Brain microvascular endothelial cell (primary cell): ENCODE results near the gene DHX16.

Source experiments
- DNase-seq: peaks from one replicate; pipeline ENCODE4 v3.0.0-alpha.2; 2020
- H3K27ac ChIP-seq: fragments of 250-450 bp; sonication (Bioruptor Pico); 2 replicates; pipeline ENCODE4 v1.5.1; 2020; ENCODE audit warnings: mild to moderate bottlenecking, moderate library complexity
- H3K27me3 ChIP-seq: fragments of 250-450 bp; sonication (Bioruptor Pico); replicated peaks from 2 replicates; pipeline ENCODE4 v1.5.1; 2020; ENCODE audit warnings: mild to moderate bottlenecking
- H3K36me3 ChIP-seq: fragments of 250-450 bp; sonication (Bioruptor Pico); replicated peaks from 2 replicates; pipeline ENCODE4 v1.5.1; 2020; ENCODE audit warnings: mild to moderate bottlenecking
- H3K4me3 ChIP-seq: 2 replicates; pipeline ENCODE4 v1.5.1; 2011; ENCODE audit warnings: low read depth, mild to moderate bottlenecking, control low read depth, low read length, moderate library complexity
- in situ Hi-C: cut with HindIII; loops from 2 replicates; pipeline ENCODE4 v1.10.0; 2017; ENCODE audit warnings: low sequenced_read_pairs, low pct_ligation_motif_present
- TF ChIP-seq, protein P1 (sequence below): IDR thresholded peaks from 2 replicates; pipeline ENCODE4 v1.5.1; 2011; ENCODE audit warnings: low read depth, mild to moderate bottlenecking, moderate library complexity, low read length, control low read depth, inconsistent platforms; ENCODE audit errors: missing control alignments

Gene DHX16

DNA sequence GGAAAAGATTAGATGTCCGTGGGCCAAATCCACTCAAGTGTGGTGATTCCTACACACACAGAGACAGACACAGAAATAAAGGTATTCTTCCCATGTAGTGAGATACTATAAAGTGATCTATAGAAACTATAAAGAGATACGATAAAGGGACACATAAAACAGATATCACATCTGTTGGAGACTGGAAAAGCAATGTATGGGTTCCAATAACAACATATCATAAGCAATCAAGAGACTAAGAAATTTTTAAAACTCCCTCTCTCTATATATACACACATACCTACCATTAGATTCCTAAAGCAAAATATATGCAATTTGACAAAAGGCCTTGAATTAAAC lies 61.0 kb downstream of the DHX16 start:
- H3K27me3 ChIP-seq: no peaks in the 10 kb centered on the region
- H3K36me3 ChIP-seq: peaks cover 43% of the 10 kb centered on the region
- in situ Hi-C loops: no loop called here
- DNase-seq: no peak
- no peak overlapping the region for H3K27ac ChIP-seq
- TF ChIP-seq, protein P1, sequence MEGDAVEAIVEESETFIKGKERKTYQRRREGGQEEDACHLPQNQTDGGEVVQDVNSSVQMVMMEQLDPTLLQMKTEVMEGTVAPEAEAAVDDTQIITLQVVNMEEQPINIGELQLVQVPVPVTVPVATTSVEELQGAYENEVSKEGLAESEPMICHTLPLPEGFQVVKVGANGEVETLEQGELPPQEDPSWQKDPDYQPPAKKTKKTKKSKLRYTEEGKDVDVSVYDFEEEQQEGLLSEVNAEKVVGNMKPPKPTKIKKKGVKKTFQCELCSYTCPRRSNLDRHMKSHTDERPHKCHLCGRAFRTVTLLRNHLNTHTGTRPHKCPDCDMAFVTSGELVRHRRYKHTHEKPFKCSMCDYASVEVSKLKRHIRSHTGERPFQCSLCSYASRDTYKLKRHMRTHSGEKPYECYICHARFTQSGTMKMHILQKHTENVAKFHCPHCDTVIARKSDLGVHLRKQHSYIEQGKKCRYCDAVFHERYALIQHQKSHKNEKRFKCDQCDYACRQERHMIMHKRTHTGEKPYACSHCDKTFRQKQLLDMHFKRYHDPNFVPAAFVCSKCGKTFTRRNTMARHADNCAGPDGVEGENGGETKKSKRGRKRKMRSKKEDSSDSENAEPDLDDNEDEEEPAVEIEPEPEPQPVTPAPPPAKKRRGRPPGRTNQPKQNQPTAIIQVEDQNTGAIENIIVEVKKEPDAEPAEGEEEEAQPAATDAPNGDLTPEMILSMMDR: no peak
- H3K4me3 ChIP-seq: no peak overlapping the region

DNA sequence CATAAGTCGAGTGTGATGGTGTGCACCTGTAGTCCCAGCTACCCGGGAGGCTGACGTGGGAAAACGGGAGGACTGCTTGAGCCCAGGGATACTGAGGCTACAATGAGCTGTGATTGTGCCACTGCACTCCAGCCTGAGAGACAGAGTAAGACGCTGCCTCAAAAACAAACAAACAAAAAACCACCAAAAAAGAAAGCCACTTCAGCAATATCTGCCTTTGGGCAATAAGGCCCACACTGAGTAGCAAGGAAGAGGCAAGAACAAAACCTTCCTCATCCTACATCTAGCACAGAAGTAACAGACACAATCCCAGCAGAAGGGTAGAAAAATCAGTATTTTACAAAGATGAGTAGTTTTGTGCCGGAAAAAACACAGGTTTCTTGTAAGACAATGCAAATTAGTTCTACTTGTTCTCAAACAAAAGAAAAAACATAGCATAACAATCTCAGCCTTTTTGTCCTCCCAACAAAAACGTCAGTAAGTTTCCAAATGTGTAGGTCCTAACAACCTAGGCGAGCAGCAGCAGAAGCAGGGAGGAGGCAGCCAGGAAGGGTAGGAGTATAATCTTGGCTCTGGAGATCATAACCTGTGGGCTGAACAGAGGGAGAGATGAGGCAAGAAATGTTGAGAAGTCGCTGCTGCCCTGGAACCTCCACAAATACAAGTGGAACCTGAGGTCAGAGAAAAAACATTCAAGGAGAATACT lies 61.5 kb downstream of the DHX16 start:
- H3K4me3 ChIP-seq: no peak overlapping the region
- no peak for DNase-seq
- H3K27me3 ChIP-seq: no peaks in the 10 kb centered on the region
- in situ Hi-C loops: no loop called here
- no peak overlapping the region for H3K27ac ChIP-seq
- TF ChIP-seq, protein P1: no peak
- H3K36me3 ChIP-seq: peaks cover 43% of the 10 kb centered on the region

DNA sequence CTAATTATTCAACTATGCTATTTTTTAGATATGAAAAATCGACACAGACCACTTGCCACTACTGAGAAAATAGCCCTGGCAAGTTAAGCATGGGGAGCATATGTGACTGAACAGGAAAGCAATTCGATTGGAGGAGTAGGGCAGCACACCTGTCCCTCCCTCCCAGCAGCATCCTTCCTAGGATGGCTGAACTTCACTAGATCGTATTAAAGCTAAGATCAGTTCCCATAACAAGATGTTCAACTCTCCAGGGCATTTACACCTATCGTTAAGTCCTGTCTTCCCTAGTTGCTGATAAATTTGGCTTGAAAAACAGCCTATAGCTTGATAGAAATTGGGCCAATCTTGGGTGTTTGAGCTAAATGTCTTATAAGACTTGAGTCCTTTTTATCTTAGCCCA lies 62.7 kb downstream of the DHX16 start:
- H3K36me3 ChIP-seq: peaks cover 50% of the 10 kb centered on the region
- no peak overlapping the region for H3K4me3 ChIP-seq
- in situ Hi-C loops: no loop called here
- no peak for DNase-seq
- no peaks in the 10 kb centered on the region for H3K27me3 ChIP-seq
- TF ChIP-seq, protein P1: no peak
- no peak overlapping the region for H3K27ac ChIP-seq

DNA sequence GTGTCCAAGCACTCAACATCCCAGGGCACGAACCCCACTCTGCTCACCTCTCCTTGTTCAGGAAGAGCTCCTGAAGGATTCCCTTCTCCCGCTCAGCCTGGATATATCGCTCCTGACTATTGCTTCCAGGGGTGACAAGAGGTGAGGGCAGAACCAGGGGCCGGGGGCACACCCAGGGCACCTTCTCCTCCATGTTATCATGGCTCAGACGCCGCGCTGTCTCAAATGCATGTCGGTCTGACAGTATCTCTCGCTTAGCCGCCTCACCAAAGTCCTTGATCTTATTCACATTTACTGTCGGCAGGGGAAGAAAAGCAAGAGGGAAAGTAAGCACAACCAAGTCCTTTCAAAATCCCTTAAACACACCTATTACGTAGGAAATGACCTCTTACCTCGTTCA lies 68.8 kb downstream of the DHX16 start:
- no peak overlapping the region for H3K4me3 ChIP-seq
- DNase-seq: no peak
- in situ Hi-C loops: no loop called here
- H3K27me3 ChIP-seq: no peaks in the 10 kb centered on the region
- TF ChIP-seq, protein P1: no peak
- peaks cover 85% of the 10 kb centered on the region for H3K36me3 ChIP-seq
- no peak overlapping the region for H3K27ac ChIP-seq
